Endothelial cell of umbilical vein (primary cell): ENCODE results near the gene PNPLA2. TPM values are rescaled to one million over a fixed set of nuclear protein-coding genes. Genes with fewer than 3 reads are reported as not detected.

ENCODE experiments used
- BruUV-seq: library from RNA; stranded (reverse); fragments of 400-500 nt; replicated peaks from 2 replicates; lab custom pipeline; 2021; lab: Mats Ljungman, UMichigan
- CTCF ChIA-PET: fragments of 300-600, 350-600 bp; sonication (Branson Sonifier 250); formaldehyde crosslinking; loops from one replicate; lab custom pipeline; 2021; ENCODE audit warnings: antibody characterized with exemption, inconsistent platforms; lab: Charles Lee
- POLR2A ChIA-PET: fragments of 300-600, 350-600 bp; sonication (Branson Sonifier 250); formaldehyde crosslinking; loops from one replicate; lab custom pipeline; 2021; ENCODE audit warnings: antibody characterized with exemption, inconsistent platforms; lab: Charles Lee
- DNase-seq: peaks from one replicate; pipeline ENCODE4 v3.0.0-alpha.2; 2011; ENCODE audit warnings: low read depth, low spot score
- FAIRE-seq: peaks from 2 replicates; lab custom pipeline; 2011; peaks lifted over from hg19 to GRCh38; lab: Jason Lieb, UNC
- H2AFZ ChIP-seq: 2 replicates; pipeline ENCODE4 v1.6.0; 2012; ENCODE audit warnings: low read depth, low read length, control low read depth, inconsistent platforms
- H3K27ac ChIP-seq: 2 replicates; pipeline ENCODE4 v1.5.1; 2011; ENCODE audit warnings: low read depth, mild to moderate bottlenecking, control low read depth, low read length, moderate library complexity; ENCODE audit not compliant: insufficient read depth
- H3K27me3 ChIP-seq, 2 experiments: 2 replicates each; pipeline versions ENCODE4 v1.6.0 to v1.6.1; 2011; ENCODE audit warnings: low read length in 2 of 2, mixed read lengths in 1 of 2; ENCODE audit not compliant: control insufficient read depth in 2 of 2, insufficient read depth in 2 of 2
- H3K36me3 ChIP-seq, 2 experiments: 2 replicates in 1 of 2; 3 replicates in 1 of 2; pipeline ENCODE4 v1.5.1; 2011; ENCODE audit warnings: low read length in 2 of 2, mild to moderate bottlenecking in 1 of 2, moderate library complexity in 1 of 2; ENCODE audit not compliant: control insufficient read depth in 2 of 2, insufficient read depth in 2 of 2; ENCODE audit errors: extremely low read depth in 1 of 2
- H3K4me1 ChIP-seq: 3 replicates; pipeline ENCODE4 v1.5.1; 2011; ENCODE audit warnings: mild to moderate bottlenecking, low read length; ENCODE audit not compliant: control insufficient read depth, insufficient read depth; ENCODE audit errors: extremely low read depth
- H3K4me2 ChIP-seq: 2 replicates; pipeline ENCODE4 v1.6.1; 2011; ENCODE audit warnings: low read length, control low read depth, mixed read lengths; ENCODE audit not compliant: insufficient read depth
- H3K4me3 ChIP-seq, 3 experiments: fragments of 200-600 bp in 1 of 3; sonication (generic), shearing (Covaris generic) in 1 of 3; replicated peaks in 1 of 3; 2 replicates each; pipeline ENCODE4 v1.5.1; 2011 to 2016; ENCODE audit warnings: control low read depth in 3 of 3, low read length in 3 of 3, mild to moderate bottlenecking in 2 of 3, inconsistent platforms in 1 of 3, low read depth in 1 of 3, moderate library complexity in 1 of 3; ENCODE audit not compliant: insufficient read depth in 1 of 3
- H3K79me2 ChIP-seq: 2 replicates; pipeline ENCODE4 v1.6.0; 2012; ENCODE audit warnings: low read length, inconsistent platforms; ENCODE audit not compliant: control insufficient read depth, insufficient read depth
- H3K9ac ChIP-seq: replicated peaks from 2 replicates; pipeline ENCODE3; 2011; ENCODE audit warnings: low read length, control low read depth; ENCODE audit not compliant: insufficient read depth; ENCODE audit errors: extremely low read depth
- H3K9me1 ChIP-seq: replicated peaks from 3 replicates; pipeline ENCODE4 v1.6.0; 2011; ENCODE audit warnings: mild to moderate bottlenecking, low read length; ENCODE audit not compliant: control insufficient read depth, insufficient read depth; ENCODE audit errors: extremely low read depth
- H3K9me3 ChIP-seq: replicated peaks from 2 replicates; pipeline ENCODE4 v1.5.1; 2012; ENCODE audit warnings: low read length, inconsistent platforms; ENCODE audit not compliant: control insufficient read depth, insufficient read depth
- H4K20me1 ChIP-seq: replicated peaks from 2 replicates; pipeline ENCODE3; 2011; ENCODE audit warnings: mild to moderate bottlenecking, low read length; ENCODE audit not compliant: control insufficient read depth, insufficient read depth; ENCODE audit errors: extremely low read depth
- FOS ChIP-seq: IDR thresholded peaks from 2 replicates; pipeline ENCODE4 v1.6.1; 2011; ENCODE audit warnings: mild to moderate bottlenecking, low read length, moderate library complexity, borderline replicate concordance; ENCODE audit not compliant: insufficient read depth
- GATA2 ChIP-seq: IDR thresholded peaks from 2 replicates; pipeline ENCODE4 v1.7.0; 2011; ENCODE audit warnings: low read depth, mild to moderate bottlenecking, moderate library complexity, mixed read lengths, low read length; ENCODE audit not compliant: insufficient read length, insufficient read depth
- POLR2AphosphoS5 ChIP-seq: IDR thresholded peaks from 2 replicates; pipeline ENCODE4 v1.6.1; 2012; ENCODE audit warnings: low read depth, mild to moderate bottlenecking, control low read depth, low read length, moderate library complexity; ENCODE audit not compliant: insufficient read depth
- dilution Hi-C: fragments of 300-500 bp; cut with MboI; formaldehyde crosslinking; loops from one replicate; pipeline ENCODE4 v1.15.0; 2019; ENCODE audit warnings: low sequenced_read_pairs; ENCODE audit not compliant: extremely low pct_ligation_motif_present
- intact Hi-C: fragments of 100-400 bp; cut with micrococcal nuclease; formaldehyde crosslinking; loops from one replicate; pipeline ENCODE4 v1.10.0; 2022
- polyA plus RNA-seq, 4 experiments: library from polyadenylated mRNA; depleted of rRNA in 3 of 4; stranded (reverse) in 3 of 4; unstranded in 1 of 4; fragments of >200 nt; gene quantifications; 2 replicates each; pipeline versions ENCODE4 v1.2.1 to v1.2.3, GENCODE V29; 2011 to 2012; ENCODE audit warnings: missing spikeins in 1 of 4
- total RNA-seq: library from RNA; stranded (reverse); gene quantifications from 2 replicates; pipeline ENCODE4 v1.2.3, GENCODE V29; 2021
- TF ChIP-seq, protein P1 (sequence below), 2 donors: IDR thresholded peaks; 1 replicate in 1 of 2; 2 replicates in 1 of 2; pipeline ENCODE4 v1.5.1; 2011; ENCODE audit warnings: low read length in 2 of 2, mild to moderate bottlenecking in 2 of 2, moderate library complexity in 2 of 2, control low read depth in 1 of 2, inconsistent platforms in 1 of 2, low read depth in 1 of 2; ENCODE audit not compliant: insufficient read depth in 1 of 2; ENCODE audit errors: extremely low read depth in 1 of 2

The PNPLA2 gene
- total and polyA plus RNA-seq, 2 donors (not counting 3 experiments of a cell fraction or from before 2014, with no cell fraction given) = 73.1 to 75.6 TPM

DNA sequence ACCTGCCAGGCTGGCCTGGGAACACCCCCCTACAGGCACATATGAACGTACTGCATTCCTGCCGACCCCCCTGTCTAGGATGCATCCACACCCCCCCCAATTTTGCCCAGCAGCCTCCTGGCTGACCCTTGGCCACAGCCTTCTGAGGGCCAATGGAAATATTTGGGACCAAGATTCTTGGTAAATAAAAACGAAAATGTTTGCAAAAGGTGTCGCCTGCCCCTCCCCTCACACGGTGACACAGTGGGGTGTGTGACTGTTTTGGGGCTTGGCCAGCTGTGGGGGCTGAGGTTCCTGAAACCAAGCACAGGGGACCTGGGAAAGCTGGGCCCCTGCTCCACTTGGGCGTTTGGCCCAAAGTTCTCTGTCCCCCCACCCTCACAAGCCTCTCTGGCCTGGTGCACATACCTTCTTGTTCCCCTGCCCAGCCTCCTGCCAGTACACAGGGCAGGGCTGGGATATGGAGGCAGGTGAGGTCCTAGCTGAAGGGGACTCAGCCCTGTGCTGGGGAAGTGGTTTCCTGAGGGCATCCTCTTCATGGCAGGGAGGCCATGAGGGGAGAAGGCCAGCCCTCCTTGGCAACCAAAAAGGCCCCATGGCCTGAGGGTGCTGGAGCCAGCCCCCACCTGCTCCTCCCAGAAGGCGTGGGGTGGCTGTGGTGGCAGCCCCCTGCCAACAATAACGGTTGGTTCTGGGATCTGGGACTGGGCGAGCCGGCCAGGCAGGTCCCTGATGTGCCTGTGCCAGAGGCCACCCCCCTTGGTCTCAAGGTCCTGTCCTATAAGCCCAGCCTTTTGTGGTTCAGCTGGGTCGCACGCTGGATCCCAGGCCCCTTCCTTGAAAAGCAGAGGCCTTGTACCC, 6.9 kb downstream of the PNPLA2 start:
- H3K4me2 ChIP-seq = no peak overlapping the region
- CTCF ChIA-PET = interaction anchor here (0.8 kb wide), 1 partner anchor 15 kb away, joined by 3 read pairs; no protein-coding TSS in a partner anchor
- no peak for DNase-seq
- no peak overlapping the region for H3K4me3 ChIP-seq
- no peak overlapping the region for H3K9ac ChIP-seq
- no peaks in the 10 kb centered on the region for H3K9me1 ChIP-seq
- TF ChIP-seq, protein P1, sequence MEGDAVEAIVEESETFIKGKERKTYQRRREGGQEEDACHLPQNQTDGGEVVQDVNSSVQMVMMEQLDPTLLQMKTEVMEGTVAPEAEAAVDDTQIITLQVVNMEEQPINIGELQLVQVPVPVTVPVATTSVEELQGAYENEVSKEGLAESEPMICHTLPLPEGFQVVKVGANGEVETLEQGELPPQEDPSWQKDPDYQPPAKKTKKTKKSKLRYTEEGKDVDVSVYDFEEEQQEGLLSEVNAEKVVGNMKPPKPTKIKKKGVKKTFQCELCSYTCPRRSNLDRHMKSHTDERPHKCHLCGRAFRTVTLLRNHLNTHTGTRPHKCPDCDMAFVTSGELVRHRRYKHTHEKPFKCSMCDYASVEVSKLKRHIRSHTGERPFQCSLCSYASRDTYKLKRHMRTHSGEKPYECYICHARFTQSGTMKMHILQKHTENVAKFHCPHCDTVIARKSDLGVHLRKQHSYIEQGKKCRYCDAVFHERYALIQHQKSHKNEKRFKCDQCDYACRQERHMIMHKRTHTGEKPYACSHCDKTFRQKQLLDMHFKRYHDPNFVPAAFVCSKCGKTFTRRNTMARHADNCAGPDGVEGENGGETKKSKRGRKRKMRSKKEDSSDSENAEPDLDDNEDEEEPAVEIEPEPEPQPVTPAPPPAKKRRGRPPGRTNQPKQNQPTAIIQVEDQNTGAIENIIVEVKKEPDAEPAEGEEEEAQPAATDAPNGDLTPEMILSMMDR (IDR thresholded peaks at IDR 0.05; ENCODE audit: extremely low read depth in 1 of 2, insufficient read depth in 1 of 2, low read depth in 1 of 2, low read length in 2 of 2) = no peak
- no peak for TF ChIP-seq FOS
- H3K9me3 ChIP-seq = no peaks in the 10 kb centered on the region
- H2AFZ ChIP-seq = no peak overlapping the region
- H3K27ac ChIP-seq = no peak overlapping the region
- H3K36me3 ChIP-seq = peaks cover 4 to 17% of the 10 kb centered on the region in 2 experiments
- H3K27me3 ChIP-seq = no peaks in the 10 kb centered on the region
- no TSS peak for BruUV-seq
- H4K20me1 ChIP-seq = no peaks in the 10 kb centered on the region
- intact Hi-C loops (no loop called here), dilution Hi-C loops (no loop called here)
- no peak for FAIRE-seq
- peaks cover 42% of the 10 kb centered on the region for H3K4me1 ChIP-seq
- peaks cover 12% of the 10 kb centered on the region for H3K79me2 ChIP-seq
- POLR2A ChIA-PET = no interaction called here

DNA sequence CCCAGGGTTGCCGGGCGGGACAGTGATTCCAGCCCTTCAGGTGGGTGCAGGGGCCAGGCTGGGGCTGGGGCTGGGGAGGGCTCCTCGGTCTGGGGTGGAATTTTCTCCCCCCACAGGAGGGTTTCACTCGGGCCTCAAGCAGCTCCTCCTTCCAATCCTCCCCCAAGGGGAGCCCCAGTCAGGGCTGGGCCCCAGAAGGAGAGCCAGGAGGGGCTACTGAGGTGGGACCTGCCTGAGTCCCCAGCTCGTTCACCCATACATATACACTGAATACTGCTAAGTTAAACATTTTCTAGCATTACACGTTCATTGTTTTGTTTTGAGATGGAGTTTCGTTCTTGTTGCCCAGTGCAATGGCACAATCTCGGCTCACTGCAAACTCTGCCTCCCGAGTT, 7.5 kb downstream of the PNPLA2 start:
- Histone ChIP-seq H3K4me1 (peaks cover 38% of the 10 kb centered on the region), H3K79me2 (peaks cover 8% of the 10 kb centered on the region), H3K4me2 (no peak overlapping the region), H3K27me3 (no peaks in the 10 kb centered on the region), H4K20me1 (no peaks in the 10 kb centered on the region), H3K9me3 (no peaks in the 10 kb centered on the region), H3K36me3 (peaks cover 4 to 17% of the 10 kb centered on the region in 2 experiments), H2AFZ (no peak overlapping the region), H3K9me1 (no peaks in the 10 kb centered on the region), H3K4me3 (no peak overlapping the region), H3K9ac (no peak overlapping the region), H3K27ac (no peak overlapping the region)
- no peak for TF ChIP-seq GATA2
- no peak for TF ChIP-seq POLR2AphosphoS5
- intact Hi-C loops = no loop called here
- no peak for DNase-seq
- ChIA-PET CTCF (no interaction called here), POLR2A (no interaction called here)
- peak; percentile 44 for FAIRE-seq
- dilution Hi-C loops = no loop called here
- no TSS peak for BruUV-seq
